ENCODE results near the gene CAV1.

The CAV1 gene

DNA sequence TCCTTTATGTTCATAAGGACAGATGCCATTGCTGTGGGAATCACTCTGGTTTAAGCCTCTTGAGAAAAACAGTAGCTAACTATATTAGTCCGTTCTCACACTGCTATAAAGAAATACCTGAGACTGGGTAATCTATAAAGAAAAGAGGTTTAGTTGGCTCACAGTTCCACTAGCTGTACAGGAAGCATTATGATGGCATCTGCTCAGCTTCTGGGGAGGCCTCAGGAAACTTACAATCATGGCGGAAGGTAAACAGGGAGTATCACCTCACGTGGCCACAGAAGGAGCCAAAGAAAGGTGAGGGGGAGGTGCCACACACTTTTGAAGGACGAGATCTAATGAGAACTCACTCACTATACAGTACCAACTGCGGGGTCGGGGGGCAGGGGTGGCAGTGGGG is 28.2 kb upstream of the CAV1 start:
- Histone ChIP-seq H3K14ac (ENCODE audit: low read length) (no peak overlapping the region), H3K9ac (ENCODE audit: low read depth, low read length, poor library complexity) (no peak overlapping the region), H3K4me1 (ENCODE audit: control insufficient read depth in 2 of 2, insufficient read depth in 1 of 2, low read depth in 1 of 2, low read length in 2 of 2) (peaks cover 2 to 9% of the 10 kb centered on the region in 2 donors), H3K18ac (ENCODE audit: low read length) (no peak overlapping the region), H3K23ac (ENCODE audit: low read depth, low read length, poor library complexity) (no peak overlapping the region), H2AK5ac (ENCODE audit: low read depth, low read length) (no peak overlapping the region), H2BK5ac (ENCODE audit: low read length) (no peak overlapping the region), H3K27ac (replicated peaks; ENCODE audit: low read length) (no peak overlapping the region), H2BK12ac (ENCODE audit: low read length) (no peak overlapping the region), H4K8ac (ENCODE audit: low read depth, low read length) (no peak overlapping the region), H3K9me3 (replicated peaks in 1 of 2; ENCODE audit: control insufficient read depth in 2 of 2, insufficient read depth in 1 of 2, low read depth in 1 of 2, low read length in 2 of 2) (no peaks in the 10 kb centered on the region), H3K4ac (ENCODE audit: low read length) (no peak overlapping the region), H3K79me1 (ENCODE audit: low read depth, low read length) (peaks cover 2% of the 10 kb centered on the region), H3K4me2 (ENCODE audit: insufficient read depth, low read length, poor library complexity, severe bottlenecking) (no peak overlapping the region), H3K36me3 (replicated peaks in 1 of 2; ENCODE audit: control insufficient read depth in 2 of 2, insufficient read depth in 2 of 2, low read length in 2 of 2) (no peaks in the 10 kb centered on the region), H2BK120ac (ENCODE audit: low read depth, low read length) (no peak overlapping the region), H3K4me3 (ENCODE audit: low read length in 2 of 2) (no peak overlapping the region), H2BK15ac (ENCODE audit: low read length) (no peak overlapping the region), H2AFZ (ENCODE audit: low read length) (no peak overlapping the region), H3K27me3 (ENCODE audit: control insufficient read depth in 3 of 3, insufficient read depth in 3 of 3, low read depth in 1 of 3, low read length in 3 of 3) (peaks cover 0 to 22% (median 21%) of the 10 kb centered on the region in 3 experiments), H4K91ac (ENCODE audit: low read depth, low read length, poor library complexity) (no peak overlapping the region)
- WGBS, 2 donors (ENCODE audit: extremely low coverage in 2 of 2, insufficient read length in 2 of 2, insufficient replicate concordance in 1 of 2) = no CpG with 5 or more reads among the region's 6 CpGs
- DNase-seq (ENCODE audit: low spot score) = no peak

DNA sequence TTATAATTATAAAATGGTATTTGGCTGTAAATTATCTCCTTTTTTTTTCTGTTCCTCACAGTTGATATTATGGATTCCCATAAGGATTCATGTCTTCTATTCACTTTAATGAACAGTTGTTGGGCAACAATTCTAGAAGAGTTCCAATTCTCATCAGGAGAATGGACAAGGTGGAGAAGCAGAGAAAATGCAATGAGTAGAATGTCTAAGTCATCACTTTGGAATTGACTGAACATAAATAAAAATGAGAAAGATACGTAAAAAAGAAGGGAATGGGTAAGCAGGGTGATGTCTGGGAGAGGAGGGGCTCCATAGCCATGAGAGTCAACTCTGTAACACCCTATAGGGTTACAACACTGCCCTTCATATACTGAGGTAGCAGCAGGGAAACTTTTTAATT is 27.1 kb upstream of the CAV1 start:
- Histone ChIP-seq H4K91ac (ENCODE audit: low read depth, low read length, poor library complexity) (no peak overlapping the region), H3K27me3 (ENCODE audit: control insufficient read depth in 3 of 3, insufficient read depth in 3 of 3, low read depth in 1 of 3, low read length in 3 of 3) (peaks cover 0 to 22% (median 21%) of the 10 kb centered on the region in 3 experiments), H3K4ac (ENCODE audit: low read length) (no peak overlapping the region), H3K9me3 (replicated peaks in 1 of 2; ENCODE audit: control insufficient read depth in 2 of 2, insufficient read depth in 1 of 2, low read depth in 1 of 2, low read length in 2 of 2) (no peaks in the 10 kb centered on the region), H2BK15ac (ENCODE audit: low read length) (no peak overlapping the region), H3K18ac (ENCODE audit: low read length) (no peak overlapping the region), H2BK12ac (ENCODE audit: low read length) (no peak overlapping the region), H3K9ac (ENCODE audit: low read depth, low read length, poor library complexity) (no peak overlapping the region), H3K27ac (replicated peaks; ENCODE audit: low read length) (no peak overlapping the region), H3K23ac (ENCODE audit: low read depth, low read length, poor library complexity) (no peak overlapping the region), H4K8ac (ENCODE audit: low read depth, low read length) (no peak overlapping the region), H3K36me3 (replicated peaks in 1 of 2; ENCODE audit: control insufficient read depth in 2 of 2, insufficient read depth in 2 of 2, low read length in 2 of 2) (no peaks in the 10 kb centered on the region), H3K4me1 (ENCODE audit: control insufficient read depth in 2 of 2, insufficient read depth in 1 of 2, low read depth in 1 of 2, low read length in 2 of 2) (peaks cover 2 to 9% of the 10 kb centered on the region in 2 donors), H2BK5ac (ENCODE audit: low read length) (no peak overlapping the region), H3K4me2 (ENCODE audit: insufficient read depth, low read length, poor library complexity, severe bottlenecking) (no peak overlapping the region), H3K14ac (ENCODE audit: low read length) (no peak overlapping the region), H2AFZ (ENCODE audit: low read length) (no peak overlapping the region), H3K79me1 (ENCODE audit: low read depth, low read length) (peaks cover 2% of the 10 kb centered on the region), H3K4me3 (ENCODE audit: low read length in 2 of 2) (no peak overlapping the region), H2BK120ac (ENCODE audit: low read depth, low read length) (no peak overlapping the region), H2AK5ac (ENCODE audit: low read depth, low read length) (no peak overlapping the region)
- WGBS, 2 donors (ENCODE audit: extremely low coverage in 2 of 2, insufficient read length in 2 of 2, insufficient replicate concordance in 1 of 2) = no CpG with 5 or more reads among the region's 1 CpG
- DNase-seq (ENCODE audit: low spot score) = no peak

DNA sequence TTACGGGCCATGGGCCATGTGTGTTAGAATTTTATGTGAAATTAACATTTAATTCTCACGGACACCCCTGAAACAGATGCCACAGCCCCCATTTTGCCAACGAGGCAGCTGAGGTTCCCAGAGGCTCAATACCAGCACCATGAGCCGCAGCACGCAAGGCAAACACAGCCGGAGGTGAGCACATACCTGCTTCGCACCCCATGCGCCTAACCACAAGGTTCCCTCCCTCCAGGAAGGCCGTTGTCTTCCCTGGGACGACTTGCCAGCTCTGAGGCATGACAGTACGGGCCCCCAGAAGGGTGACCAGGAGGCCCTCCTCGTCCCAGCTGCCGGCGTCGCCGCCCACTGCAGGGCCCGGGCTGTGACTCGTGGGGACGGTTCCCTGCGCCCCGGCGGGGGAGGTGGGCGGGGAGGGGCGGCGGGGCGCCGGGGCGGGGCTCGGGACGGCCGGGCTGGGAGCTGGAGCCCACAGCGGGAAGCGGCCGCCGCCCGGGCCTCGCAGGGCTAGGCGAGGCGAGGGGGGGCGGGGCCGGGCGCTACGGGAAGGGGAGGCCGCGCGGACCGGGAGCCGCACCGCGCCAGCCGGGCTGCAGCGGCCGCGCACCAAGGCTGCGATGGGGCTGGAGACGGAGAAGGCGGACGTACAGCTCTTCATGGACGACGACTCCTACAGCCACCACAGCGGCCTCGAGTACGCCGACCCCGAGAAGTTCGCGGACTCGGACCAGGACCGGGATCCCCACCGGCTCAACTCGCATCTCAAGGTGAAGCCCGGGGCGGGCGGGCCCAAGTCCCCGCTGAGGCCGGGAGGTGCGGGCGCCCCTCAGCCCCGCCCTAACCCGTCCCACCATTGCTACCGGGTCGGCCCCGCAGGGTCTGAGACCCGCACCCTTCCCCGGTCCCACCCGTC is 25.4 kb upstream of the CAV1 start, which contains the start of gene CAV2:
CAV2 (plus strand) TSS at position 571 of the 910 bp plus-strand sequence; CDS start at position 615, 44 bp downstream.
- Histone ChIP-seq H3K4me1 (ENCODE audit: control insufficient read depth in 2 of 2, insufficient read depth in 1 of 2, low read depth in 1 of 2, low read length in 2 of 2) (peaks cover 2 to 9% of the 10 kb centered on the region in 2 donors), H3K18ac (ENCODE audit: low read length) (peak within 1 kb of the TSS; percentile 92), H3K9me3 (replicated peaks in 1 of 2; ENCODE audit: control insufficient read depth in 2 of 2, insufficient read depth in 1 of 2, low read depth in 1 of 2, low read length in 2 of 2) (no peaks in the 10 kb centered on the region), H2BK15ac (ENCODE audit: low read length) (peak within 1 kb of the TSS; percentile 85), H4K91ac (ENCODE audit: low read depth, low read length, poor library complexity) (no peak within 1 kb of the TSS), H3K27me3 (ENCODE audit: control insufficient read depth in 3 of 3, insufficient read depth in 3 of 3, low read depth in 1 of 3, low read length in 3 of 3) (peaks cover 0 to 22% (median 21%) of the 10 kb centered on the region in 3 experiments), H2BK120ac (ENCODE audit: low read depth, low read length) (peak within 1 kb of the TSS; percentile 47), H3K36me3 (replicated peaks in 1 of 2; ENCODE audit: control insufficient read depth in 2 of 2, insufficient read depth in 2 of 2, low read length in 2 of 2) (no peaks in the 10 kb centered on the region), H3K4me3 (ENCODE audit: low read length in 2 of 2) (peak within 1 kb of the TSS; percentile 48 to 91), H4K8ac (ENCODE audit: low read depth, low read length) (no peak within 1 kb of the TSS), H3K14ac (ENCODE audit: low read length) (peak within 1 kb of the TSS; percentile 89), H3K4me2 (ENCODE audit: insufficient read depth, low read length, poor library complexity, severe bottlenecking) (peak within 1 kb of the TSS; percentile 87), H2AFZ (ENCODE audit: low read length) (peak within 1 kb of the TSS; percentile 94), H2BK5ac (ENCODE audit: low read length) (no peak within 1 kb of the TSS), H3K79me1 (ENCODE audit: low read depth, low read length) (peaks cover 2% of the 10 kb centered on the region), H2BK12ac (ENCODE audit: low read length) (no peak within 1 kb of the TSS), H2AK5ac (ENCODE audit: low read depth, low read length) (no peak within 1 kb of the TSS), H3K27ac (replicated peaks; ENCODE audit: low read length) (no peak within 1 kb of the TSS), H3K4ac (ENCODE audit: low read length) (no peak within 1 kb of the TSS), H3K9ac (ENCODE audit: low read depth, low read length, poor library complexity) (peak within 1 kb of the TSS; percentile 78), H3K23ac (ENCODE audit: low read depth, low read length, poor library complexity) (peak within 1 kb of the TSS; percentile 83)
- peak; percentile 41 for DNase-seq (ENCODE audit: low spot score)
- WGBS, 2 donors (ENCODE audit: extremely low coverage in 2 of 2, insufficient read length in 2 of 2, insufficient replicate concordance in 1 of 2) = no CpG with 5 or more reads among the region's 86 CpGs

All from neuronal stem cell (in vitro differentiated cells).